GM19452 (cell line): ENCODE measurements around the gene MPPED2.

ENCODE experiments used
- ATAC-seq: cut with Tn5 transposase; IDR thresholded peaks from one replicate; pipeline ENCODE4 v1.9.1; 2021; ENCODE audit not compliant: unreplicated experiment

Gene MPPED2

GRCh38 chr11:30365793-30366517 lies 220.2 kb downstream of the MPPED2 start:
- ATAC-seq: no peak

- no peak for ATAC-seq
Measured at GRCh38 chr11:30364837-30365482, 221.2 kb downstream of the MPPED2 start.

GRCh38 chr11:30364139-30364836 lies 221.9 kb downstream of the MPPED2 start:
- ATAC-seq: no peak

DNA sequence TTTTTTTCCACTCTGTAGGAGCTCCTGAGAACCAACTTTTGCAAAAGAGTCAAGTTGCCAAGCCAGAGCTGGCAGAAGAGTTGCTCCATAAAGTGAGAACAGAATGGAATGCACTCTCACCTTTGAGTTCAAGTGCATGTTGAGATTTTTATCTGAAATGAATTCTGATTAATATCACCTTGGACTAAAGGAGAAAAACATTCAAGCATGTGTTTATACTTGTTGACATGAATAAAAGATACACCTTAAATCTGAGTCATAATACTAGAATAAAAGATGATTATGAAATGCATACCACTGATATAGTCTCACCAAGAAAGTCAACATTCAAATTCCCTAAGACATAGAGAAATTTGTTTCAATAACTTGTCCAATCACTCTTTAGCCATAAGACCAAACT lies 225.4 kb downstream of the MPPED2 start:
- ATAC-seq: no peak
